ENCODE measurements around the gene CYP4V2. TPM values are rescaled to one million over a fixed set of nuclear protein-coding genes. Genes with fewer than 3 reads are reported as not detected.

Gene CYP4V2
- total RNA-seq, 2 donors from 2014 or later = 18.9 to 37.7 TPM

DNA sequence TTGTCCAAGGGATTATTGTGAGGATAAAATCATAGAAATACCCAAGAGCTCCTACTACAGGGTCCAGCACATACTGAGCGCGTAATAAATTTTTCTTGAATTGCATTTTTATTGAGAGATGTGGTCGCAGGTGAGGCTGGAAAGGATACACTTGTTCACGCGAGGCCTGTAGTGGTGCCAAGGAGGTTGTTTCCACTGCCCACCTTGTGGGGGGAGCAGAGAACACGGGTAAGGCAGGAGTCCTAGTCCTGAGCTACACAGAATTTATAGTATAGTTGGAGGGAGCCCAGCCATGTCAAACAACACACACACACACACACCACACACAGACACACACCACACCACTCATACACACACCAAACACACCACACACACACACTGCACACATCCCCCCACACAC, 31.8 kb upstream of the CYP4V2 start:
- Histone ChIP-seq H3K4me3 (no peak overlapping the region), H3K4me1 (no peaks in the 10 kb centered on the region), H3K27ac (no peak overlapping the region), H3K36me3 (no peaks in the 10 kb centered on the region), H3K27me3 (no peaks in the 10 kb centered on the region), H3K9me3 (no peaks in the 10 kb centered on the region)
- TF ChIP-seq, protein P1, sequence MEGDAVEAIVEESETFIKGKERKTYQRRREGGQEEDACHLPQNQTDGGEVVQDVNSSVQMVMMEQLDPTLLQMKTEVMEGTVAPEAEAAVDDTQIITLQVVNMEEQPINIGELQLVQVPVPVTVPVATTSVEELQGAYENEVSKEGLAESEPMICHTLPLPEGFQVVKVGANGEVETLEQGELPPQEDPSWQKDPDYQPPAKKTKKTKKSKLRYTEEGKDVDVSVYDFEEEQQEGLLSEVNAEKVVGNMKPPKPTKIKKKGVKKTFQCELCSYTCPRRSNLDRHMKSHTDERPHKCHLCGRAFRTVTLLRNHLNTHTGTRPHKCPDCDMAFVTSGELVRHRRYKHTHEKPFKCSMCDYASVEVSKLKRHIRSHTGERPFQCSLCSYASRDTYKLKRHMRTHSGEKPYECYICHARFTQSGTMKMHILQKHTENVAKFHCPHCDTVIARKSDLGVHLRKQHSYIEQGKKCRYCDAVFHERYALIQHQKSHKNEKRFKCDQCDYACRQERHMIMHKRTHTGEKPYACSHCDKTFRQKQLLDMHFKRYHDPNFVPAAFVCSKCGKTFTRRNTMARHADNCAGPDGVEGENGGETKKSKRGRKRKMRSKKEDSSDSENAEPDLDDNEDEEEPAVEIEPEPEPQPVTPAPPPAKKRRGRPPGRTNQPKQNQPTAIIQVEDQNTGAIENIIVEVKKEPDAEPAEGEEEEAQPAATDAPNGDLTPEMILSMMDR (IDR thresholded peaks at IDR 0.05) = no peak
- DNase-seq (ENCODE audit: low spot score) = no peak

GRCh38 chr4:186161138-186161537, 30.2 kb upstream of the CYP4V2 start:
- no peaks in the 10 kb centered on the region for H3K9me3 ChIP-seq
- H3K4me1 ChIP-seq = no peaks in the 10 kb centered on the region
- TF ChIP-seq, protein P1 (IDR thresholded peaks at IDR 0.05) = no peak
- no peak for DNase-seq (ENCODE audit: low spot score)
- no peak overlapping the region for H3K4me3 ChIP-seq
- H3K27me3 ChIP-seq = no peaks in the 10 kb centered on the region
- no peaks in the 10 kb centered on the region for H3K36me3 ChIP-seq
- H3K27ac ChIP-seq = no peak overlapping the region

- TF ChIP-seq, protein P1 (IDR thresholded peaks at IDR 0.05) = no peak
Observed at GRCh38 chr4:186166852-186167512, 24.4 kb upstream of the CYP4V2 start.

DNA sequence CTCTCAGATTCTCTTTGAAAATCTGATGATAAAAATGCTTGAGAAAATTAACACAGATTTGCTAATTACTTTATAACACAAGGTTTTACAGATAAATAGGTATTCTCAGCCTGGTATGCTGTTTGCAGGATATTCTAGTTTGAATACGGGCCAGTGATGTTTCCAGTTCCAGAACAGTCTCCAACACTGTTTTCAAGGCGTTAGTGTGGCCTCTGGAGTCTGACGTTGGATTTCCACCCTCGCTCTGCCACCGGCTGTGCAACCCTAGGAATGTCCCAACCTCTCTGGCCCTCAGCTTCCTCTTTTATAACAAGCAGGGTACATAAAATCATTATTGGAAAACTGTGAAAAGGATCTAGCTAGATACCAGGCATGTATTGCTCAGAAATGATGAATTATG, 23.8 kb upstream of the CYP4V2 start:
- no peak for DNase-seq (ENCODE audit: low spot score)
- Histone ChIP-seq H3K27ac (no peak overlapping the region), H3K36me3 (no peaks in the 10 kb centered on the region), H3K4me3 (no peak overlapping the region), H3K9me3 (no peaks in the 10 kb centered on the region), H3K4me1 (no peaks in the 10 kb centered on the region), H3K27me3 (no peaks in the 10 kb centered on the region)
- TF ChIP-seq, protein P1 (IDR thresholded peaks at IDR 0.05) = no peak

More at GRCh38 chr4:186166852-186167512, 24.4 kb upstream of the CYP4V2 start:
- H3K4me3 ChIP-seq = no peak overlapping the region
- H3K36me3 ChIP-seq = no peaks in the 10 kb centered on the region
- H3K27me3 ChIP-seq = no peaks in the 10 kb centered on the region
- DNase-seq (ENCODE audit: low spot score) = no peak
- no peaks in the 10 kb centered on the region for H3K4me1 ChIP-seq
- no peaks in the 10 kb centered on the region for H3K9me3 ChIP-seq
- no peak overlapping the region for H3K27ac ChIP-seq

DNA sequence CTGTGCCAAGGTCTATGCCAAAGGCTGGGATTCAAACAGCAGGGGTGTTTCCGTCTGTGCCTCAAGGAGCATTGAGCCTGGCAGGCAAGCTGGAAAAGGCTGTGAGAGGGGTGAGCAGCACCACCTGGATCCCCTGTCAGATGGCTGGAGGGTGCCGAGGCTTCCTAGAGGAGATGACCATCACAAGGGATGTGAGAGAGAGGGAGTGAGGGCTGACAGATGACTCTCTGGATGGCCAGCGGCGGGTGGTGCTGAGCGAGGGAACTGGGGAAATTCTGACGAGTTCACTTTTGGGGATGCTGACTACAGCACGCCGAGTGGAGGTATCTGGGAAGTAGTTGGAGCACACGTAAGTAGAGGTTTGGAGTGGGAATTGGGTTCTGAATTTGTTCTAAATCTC, 22.6 kb upstream of the CYP4V2 start:
- Histone ChIP-seq H3K36me3 (no peaks in the 10 kb centered on the region), H3K4me1 (no peaks in the 10 kb centered on the region), H3K9me3 (no peaks in the 10 kb centered on the region), H3K4me3 (no peak overlapping the region), H3K27me3 (no peaks in the 10 kb centered on the region), H3K27ac (no peak overlapping the region)
- DNase-seq (ENCODE audit: low spot score) = no peak
- TF ChIP-seq, protein P1 (IDR thresholded peaks at IDR 0.05) = no peak
